GM18909 (cell line): ENCODE measurements around the gene SMCP.

Experiments
- ATAC-seq: cut with Tn5 transposase; IDR thresholded peaks from one replicate; pipeline ENCODE4 v1.9.1; 2021; ENCODE audit warnings: mild to moderate bottlenecking; ENCODE audit not compliant: unreplicated experiment, poor library complexity

The SMCP gene

DNA sequence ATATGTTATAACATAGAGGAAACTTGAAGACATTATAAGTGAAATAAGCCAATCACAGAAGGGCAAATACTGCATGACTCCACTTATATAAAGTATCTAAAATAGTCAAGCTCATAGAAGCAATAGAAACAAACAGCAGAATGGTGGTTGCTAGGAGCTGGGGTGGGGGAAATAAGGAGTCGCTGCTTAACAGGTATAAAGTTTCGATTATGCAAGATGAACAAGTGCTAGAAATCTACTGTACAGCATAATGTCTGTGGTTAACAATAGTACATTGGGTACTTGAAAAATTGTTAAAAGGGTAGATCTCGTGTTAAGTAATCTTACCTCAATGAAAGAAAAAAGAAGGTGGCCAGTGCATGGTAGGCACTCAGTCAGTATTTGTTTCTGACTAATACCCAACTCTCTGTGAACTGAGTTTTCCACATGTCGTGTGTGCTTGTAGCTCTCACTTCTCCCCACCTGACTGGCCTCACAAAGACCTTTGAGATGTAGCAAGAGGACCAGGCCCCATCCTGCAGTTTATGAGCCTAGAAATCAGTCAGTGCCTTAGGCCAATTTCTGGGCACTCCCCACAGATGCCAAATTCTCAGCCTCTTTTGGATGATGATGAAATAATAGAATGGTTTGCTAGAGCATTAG, 54.2 kb downstream of the SMCP start:
- ATAC-seq: no peak

- ATAC-seq: no peak
Measured at GRCh38 chr1:152933196-152933595, 55.1 kb downstream of the SMCP start.
